ENCODE data around the gene ELK3.

The ELK3 gene

GRCh38 chr12:96248136-96248931 lies 54.2 kb downstream of the ELK3 start:
- TF ChIP-seq REST (IDR thresholded peaks at IDR 0.05; ENCODE audit: low read depth) (no peak), FOXM1 (IDR thresholded peaks at IDR 0.05; ENCODE audit: borderline replicate concordance, low read depth) (no peak), CREB1 (IDR thresholded peaks at IDR 0.05; ENCODE audit: low read depth) (no peak), NFIC (IDR thresholded peaks at IDR 0.05) (no peak), TAF1 (IDR thresholded peaks at IDR 0.05; ENCODE audit: low read depth) (no peak), TEAD4 (IDR thresholded peaks at IDR 0.05) (no peak), ZBTB7A (IDR thresholded peaks at IDR 0.05; ENCODE audit: low read depth) (no peak), TCF12 (IDR thresholded peaks at IDR 0.05; ENCODE audit: low read depth) (no peak), EGR1 (IDR thresholded peaks at IDR 0.05) (no peak)

- no peak for TF ChIP-seq MAX (IDR thresholded peaks at IDR 0.05)
- TF ChIP-seq TAF1 (IDR thresholded peaks at IDR 0.05; ENCODE audit: low read depth), result no peak
- no peak for TF ChIP-seq RAD21 (IDR thresholded peaks at IDR 0.05; ENCODE audit: low read depth)
- TF ChIP-seq FOXM1 (IDR thresholded peaks at IDR 0.05; ENCODE audit: borderline replicate concordance, low read depth), result no peak
- TF ChIP-seq NFIC (IDR thresholded peaks at IDR 0.05), result no peak
- no peak for TF ChIP-seq CREB1 (IDR thresholded peaks at IDR 0.05; ENCODE audit: low read depth)
- TF ChIP-seq EGR1 (IDR thresholded peaks at IDR 0.05), result no peak
- no peak for TF ChIP-seq ZBTB7A (IDR thresholded peaks at IDR 0.05; ENCODE audit: low read depth)
- TF ChIP-seq REST (IDR thresholded peaks at IDR 0.05; ENCODE audit: low read depth), result no peak
- TF ChIP-seq CEBPB (IDR thresholded peaks at IDR 0.05), result no peak
- no peak for TF ChIP-seq USF1 (IDR thresholded peaks at IDR 0.05)
- no peak for TF ChIP-seq EP300 (IDR thresholded peaks at IDR 0.05; ENCODE audit: borderline replicate concordance)
- no peak for TF ChIP-seq TEAD4 (IDR thresholded peaks at IDR 0.05)
- TF ChIP-seq YY1 (IDR thresholded peaks at IDR 0.05; ENCODE audit: low read depth), result no peak
- TF ChIP-seq TCF12 (IDR thresholded peaks at IDR 0.05; ENCODE audit: low read depth), result no peak
Observed at GRCh38 chr12:96249196-96250118, 55.3 kb downstream of the ELK3 start.

- TF ChIP-seq REST (IDR thresholded peaks at IDR 0.05; ENCODE audit: low read depth) (no peak), TCF12 (IDR thresholded peaks at IDR 0.05; ENCODE audit: low read depth) (no peak), YY1 (IDR thresholded peaks at IDR 0.05; ENCODE audit: low read depth) (no peak), RAD21 (IDR thresholded peaks at IDR 0.05; ENCODE audit: low read depth) (no peak), EGR1 (IDR thresholded peaks at IDR 0.05) (no peak)
Observed at GRCh38 chr12:96250119-96250685, 56.0 kb downstream of the ELK3 start.

- TF ChIP-seq CEBPB (IDR thresholded peaks at IDR 0.05), result no peak
- no peak for TF ChIP-seq MAX (IDR thresholded peaks at IDR 0.05)
- no peak for TF ChIP-seq TAF1 (IDR thresholded peaks at IDR 0.05; ENCODE audit: low read depth)
- TF ChIP-seq EGR1 (IDR thresholded peaks at IDR 0.05), result no peak
- no peak for TF ChIP-seq RAD21 (IDR thresholded peaks at IDR 0.05; ENCODE audit: low read depth)
- TF ChIP-seq REST (IDR thresholded peaks at IDR 0.05; ENCODE audit: low read depth), result no peak
- no peak for TF ChIP-seq TEAD4 (IDR thresholded peaks at IDR 0.05)
- TF ChIP-seq TCF12 (IDR thresholded peaks at IDR 0.05; ENCODE audit: low read depth), result no peak
- no peak for TF ChIP-seq CREB1 (IDR thresholded peaks at IDR 0.05; ENCODE audit: low read depth)
- no peak for TF ChIP-seq EP300 (IDR thresholded peaks at IDR 0.05; ENCODE audit: borderline replicate concordance)
Observed at GRCh38 chr12:96255077-96255476, 60.9 kb downstream of the ELK3 start.

Measured in Ishikawa (cell line).